CD4-positive, alpha-beta T cell (primary cell): ENCODE measurements around the gene TMEM170B. TPM values are rescaled to one million over a fixed set of nuclear protein-coding genes. Genes with fewer than 3 reads are reported as not detected.

Experiments used
- ATAC-seq: fragments of 200-7000 bp; cut with Tn5 transposase; one replicate; pipeline ENCODE4 v1.10.0; 2022; ENCODE audit warnings: mild to moderate bottlenecking; ENCODE audit not compliant: poor library complexity
- CTCF ChIA-PET: fragments of 350-600 bp; sonication (Branson Sonifier 250); formaldehyde crosslinking; loops from one replicate; lab custom pipeline; 2021; ENCODE audit warnings: antibody characterized with exemption, inconsistent platforms; lab: Charles Lee
- POLR2A ChIA-PET: fragments of 350-600 bp; sonication (Branson Sonifier 250); formaldehyde crosslinking; loops from one replicate; lab custom pipeline; 2021; ENCODE audit warnings: antibody characterized with exemption, inconsistent platforms; lab: Charles Lee
- DNase-seq, 14 experiments: peaks; one replicate each; pipeline ENCODE4 v3.0.0-alpha.2; 2013 to 2020; ENCODE audit warnings: mixed read lengths in 2 of 14
- H3K27ac ChIP-seq, 2 donors: one replicate each; pipeline versions ENCODE4 v1.5.1 to v1.7.0; 2013; ENCODE audit warnings: low read length in 2 of 2, low read depth in 1 of 2, mild to moderate bottlenecking in 1 of 2
- H3K27me3 ChIP-seq, 2 experiments: 1 replicate in 1 of 2; 2 replicates in 1 of 2; pipeline versions ENCODE4 v1.6.1 to v1.7.0; 2013; ENCODE audit warnings: low read length in 2 of 2, control low read depth in 1 of 2, mild to moderate bottlenecking in 1 of 2, moderate library complexity in 1 of 2; ENCODE audit not compliant: insufficient read depth in 2 of 2, control insufficient read depth in 1 of 2
- H3K36me3 ChIP-seq: one replicate; pipeline ENCODE4 v1.6.1; 2013; ENCODE audit warnings: low read length, control low read depth; ENCODE audit not compliant: insufficient read depth
- H3K4me1 ChIP-seq: one replicate; pipeline ENCODE4 v1.6.1; 2013; ENCODE audit warnings: low read length, control low read depth; ENCODE audit not compliant: insufficient read depth
- H3K4me3 ChIP-seq: one replicate; pipeline ENCODE4 v1.5.1; 2013; ENCODE audit warnings: mild to moderate bottlenecking, low read length, moderate library complexity
- H3K9me3 ChIP-seq, 2 experiments: 1 replicate in 1 of 2; 2 replicates in 1 of 2; pipeline versions ENCODE4 v1.6.1 to v1.7.0; 2013; ENCODE audit warnings: low read length in 2 of 2, mild to moderate bottlenecking in 2 of 2, control low read depth in 1 of 2, moderate library complexity in 1 of 2; ENCODE audit not compliant: control insufficient read depth in 1 of 2, insufficient read depth in 1 of 2
- H3K27ac Mint-ChIP-seq: one replicate; pipeline ENCODE4 v1.8.0; 2020; ENCODE audit warnings: mixed read lengths
- H3K27me3 Mint-ChIP-seq: one replicate; pipeline ENCODE4 v1.8.0; 2021; ENCODE audit warnings: mixed read lengths
- H3K36me3 Mint-ChIP-seq: one replicate; pipeline ENCODE4 v1.8.0; 2021; ENCODE audit warnings: low read depth, mixed read lengths
- H3K4me1 Mint-ChIP-seq: one replicate; pipeline ENCODE4 v1.8.0; 2021; ENCODE audit warnings: low read depth, mixed read lengths
- H3K4me3 Mint-ChIP-seq: one replicate; pipeline ENCODE4 v1.8.0; 2020; ENCODE audit warnings: mild to moderate bottlenecking, mixed read lengths
- H3K9me3 Mint-ChIP-seq: one replicate; pipeline ENCODE4 v1.8.0; 2020; ENCODE audit warnings: mixed read lengths
- CTCF ChIP-seq: fragments of 200-600 bp; IDR thresholded peaks from one replicate; pipeline ENCODE4 v1.8.0; 2022; ENCODE audit warnings: antibody characterized with exemption, mild to moderate bottlenecking
- intact Hi-C, 2 experiments: fragments of 100-400 bp; cut with DNase I in 1 of 2; cut with micrococcal nuclease in 1 of 2; formaldehyde crosslinking; loops; one replicate each; pipeline versions ENCODE4 v1.15.1 to v1.9.0; 2023 to 2025; cut with DNase I, micrococcal nuclease
- total RNA-seq, 174 experiments: library from RNA in 2 of 174; stranded (reverse) in 2 of 174; gene quantifications; one replicate each; pipeline ENCODE4 v1.2.3 and lab custom pipeline; 2021 to 2026

TMEM170B gene
- total RNA-seq, 2 experiments from 2014 or later: 1.9 to 2.1 TPM

- Histone ChIP-seq H3K27ac (no peak overlapping the region), H3K9me3 (no peaks in the 10 kb centered on the region), H3K27me3 (no peaks in the 10 kb centered on the region), H3K4me3 (no peak overlapping the region), H3K4me1 (no peaks in the 10 kb centered on the region), H3K36me3 (no peaks in the 10 kb centered on the region)
- no peak for TF ChIP-seq CTCF
- H3K9me3 Mint-ChIP-seq: no peaks in the 10 kb centered on the region
- H3K36me3 Mint-ChIP-seq: no peaks in the 10 kb centered on the region
- H3K4me3 Mint-ChIP-seq: no peak overlapping the region
- intact Hi-C loops: no loop called here
- ChIA-PET POLR2A (no interaction called here), CTCF (no interaction called here)
- H3K27ac Mint-ChIP-seq: no peak overlapping the region
- no peaks in the 10 kb centered on the region for H3K27me3 Mint-ChIP-seq
- ATAC-seq (no peak), DNase-seq (no peak)
- H3K4me1 Mint-ChIP-seq: no peaks in the 10 kb centered on the region
Observed at GRCh38 chr6:11614534-11615213, 77.1 kb downstream of the TMEM170B start.

- no peaks in the 10 kb centered on the region for H3K36me3 ChIP-seq
- H3K4me3 Mint-ChIP-seq: no peak overlapping the region
- DNase-seq: no peak
- no peak for TF ChIP-seq CTCF
- POLR2A ChIA-PET: no interaction called here
- ATAC-seq: no peak
- no peaks in the 10 kb centered on the region for H3K9me3 Mint-ChIP-seq
- CTCF ChIA-PET: no interaction called here
- H3K9me3 ChIP-seq: no peaks in the 10 kb centered on the region
- H3K27me3 ChIP-seq: no peaks in the 10 kb centered on the region
- intact Hi-C loops: no loop called here
- H3K27ac ChIP-seq: no peak overlapping the region
- H3K4me1 ChIP-seq: no peaks in the 10 kb centered on the region
- H3K27me3 Mint-ChIP-seq: no peaks in the 10 kb centered on the region
- H3K4me3 ChIP-seq: no peak overlapping the region
- H3K4me1 Mint-ChIP-seq: no peaks in the 10 kb centered on the region
- H3K36me3 Mint-ChIP-seq: no peaks in the 10 kb centered on the region
- no peak overlapping the region for H3K27ac Mint-ChIP-seq
Observed at GRCh38 chr6:11615214-11615602, 77.7 kb downstream of the TMEM170B start.

- Mint-ChIP-seq H3K4me1 (no peaks in the 10 kb centered on the region), H3K27ac (no peak overlapping the region), H3K36me3 (no peaks in the 10 kb centered on the region), H3K4me3 (no peak overlapping the region), H3K9me3 (no peaks in the 10 kb centered on the region), H3K27me3 (no peaks in the 10 kb centered on the region)
- POLR2A ChIA-PET: no interaction called here
- no peak for DNase-seq
- no peak overlapping the region for H3K27ac ChIP-seq
- no peaks in the 10 kb centered on the region for H3K36me3 ChIP-seq
- H3K9me3 ChIP-seq: no peaks in the 10 kb centered on the region
- H3K4me3 ChIP-seq: no peak overlapping the region
- TF ChIP-seq CTCF: no peak
- no peaks in the 10 kb centered on the region for H3K27me3 ChIP-seq
- intact Hi-C loops: no loop called here
- no peak for ATAC-seq
- H3K4me1 ChIP-seq: no peaks in the 10 kb centered on the region
- CTCF ChIA-PET: no interaction called here
Observed at GRCh38 chr6:11616200-11616611, 78.7 kb downstream of the TMEM170B start.
